ENCODE data around the gene PNPLA5.

The PNPLA5 gene

DNA sequence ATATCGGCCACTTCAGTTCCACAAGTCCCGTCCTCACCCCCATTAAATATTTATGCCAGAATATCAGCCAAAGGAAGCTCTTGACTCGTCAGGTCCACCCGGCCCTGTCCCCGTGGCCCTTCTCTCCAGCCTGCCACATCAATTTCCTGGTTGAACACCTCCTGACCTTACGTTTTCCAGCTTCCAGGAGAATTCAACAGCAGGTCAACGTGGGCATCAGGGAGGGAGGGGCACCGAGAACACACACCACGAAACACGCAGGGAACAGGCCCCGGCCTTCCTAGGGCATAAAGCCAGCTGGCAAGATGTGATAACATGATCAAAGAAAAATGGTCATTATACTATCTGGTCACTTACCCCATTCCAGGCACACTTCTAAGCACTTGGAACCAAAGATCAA lies 44.8 kb downstream of the PNPLA5 start:
- H3F3A ChIP-seq (ENCODE audit: low read depth): no peaks in the 10 kb centered on the region
- no peak overlapping the region for H3K4me3 ChIP-seq (ENCODE audit: low read length, poor library complexity, severe bottlenecking)
- no peaks in the 10 kb centered on the region for H3K36me3 ChIP-seq (ENCODE audit: insufficient read depth, low read length)
- TF ChIP-seq EZH2phosphoT487 (IDR thresholded peaks at IDR 0.05; ENCODE audit: borderline replicate concordance): no peak
- TF ChIP-seq, protein P1, sequence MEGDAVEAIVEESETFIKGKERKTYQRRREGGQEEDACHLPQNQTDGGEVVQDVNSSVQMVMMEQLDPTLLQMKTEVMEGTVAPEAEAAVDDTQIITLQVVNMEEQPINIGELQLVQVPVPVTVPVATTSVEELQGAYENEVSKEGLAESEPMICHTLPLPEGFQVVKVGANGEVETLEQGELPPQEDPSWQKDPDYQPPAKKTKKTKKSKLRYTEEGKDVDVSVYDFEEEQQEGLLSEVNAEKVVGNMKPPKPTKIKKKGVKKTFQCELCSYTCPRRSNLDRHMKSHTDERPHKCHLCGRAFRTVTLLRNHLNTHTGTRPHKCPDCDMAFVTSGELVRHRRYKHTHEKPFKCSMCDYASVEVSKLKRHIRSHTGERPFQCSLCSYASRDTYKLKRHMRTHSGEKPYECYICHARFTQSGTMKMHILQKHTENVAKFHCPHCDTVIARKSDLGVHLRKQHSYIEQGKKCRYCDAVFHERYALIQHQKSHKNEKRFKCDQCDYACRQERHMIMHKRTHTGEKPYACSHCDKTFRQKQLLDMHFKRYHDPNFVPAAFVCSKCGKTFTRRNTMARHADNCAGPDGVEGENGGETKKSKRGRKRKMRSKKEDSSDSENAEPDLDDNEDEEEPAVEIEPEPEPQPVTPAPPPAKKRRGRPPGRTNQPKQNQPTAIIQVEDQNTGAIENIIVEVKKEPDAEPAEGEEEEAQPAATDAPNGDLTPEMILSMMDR (conservative IDR thresholded peaks at IDR 0.05; ENCODE audit: low read length): no peak
- no peaks in the 10 kb centered on the region for H3K4me1 ChIP-seq (ENCODE audit: insufficient read depth, low read length, poor library complexity, severe bottlenecking)
- H2AFZ ChIP-seq (ENCODE audit: low read length): no peak overlapping the region
- H3K9ac ChIP-seq (ENCODE audit: low read depth, low read length, poor library complexity, severe bottlenecking): no peak overlapping the region
- no peaks in the 10 kb centered on the region for H3K9me3 ChIP-seq (ENCODE audit: insufficient read depth, low read depth, low read length)
- no peaks in the 10 kb centered on the region for H3K27me3 ChIP-seq (ENCODE audit: insufficient read depth, low read length, poor library complexity, severe bottlenecking)
- H3K9me2 ChIP-seq (replicated peaks; ENCODE audit: low read depth, low read length): no peaks in the 10 kb centered on the region
- H3K4me2 ChIP-seq (ENCODE audit: low read depth, low read length, poor library complexity, severe bottlenecking): no peak overlapping the region
- H4K20me1 ChIP-seq (ENCODE audit: insufficient read depth, low read length, poor library complexity, severe bottlenecking): no peaks in the 10 kb centered on the region
- no peaks in the 10 kb centered on the region for H3K79me2 ChIP-seq (ENCODE audit: insufficient read depth, low read length)

DNA sequence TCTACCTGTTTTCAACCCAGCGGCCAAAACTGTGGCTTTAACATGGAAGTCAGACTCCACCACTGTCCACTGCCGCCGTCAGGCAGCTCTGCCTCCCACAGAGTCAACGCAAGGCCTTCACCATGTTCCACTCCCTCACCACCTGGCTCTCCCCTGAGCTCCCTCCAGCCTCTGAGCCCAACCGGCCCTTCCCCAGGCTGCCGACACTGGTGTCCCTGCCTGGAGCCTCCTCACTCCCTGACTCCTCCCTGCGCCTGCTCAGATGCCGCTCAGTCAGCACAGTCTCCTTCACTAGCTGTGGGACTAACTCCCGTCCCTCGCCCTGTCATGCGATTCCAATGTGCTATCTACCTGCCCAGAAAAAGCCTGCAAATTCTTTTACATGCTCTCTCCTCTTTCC lies 45.8 kb downstream of the PNPLA5 start:
- no peaks in the 10 kb centered on the region for H3K36me3 ChIP-seq (ENCODE audit: insufficient read depth, low read length)
- H3F3A ChIP-seq (ENCODE audit: low read depth): no peaks in the 10 kb centered on the region
- no peaks in the 10 kb centered on the region for H3K4me1 ChIP-seq (ENCODE audit: insufficient read depth, low read length, poor library complexity, severe bottlenecking)
- H3K27me3 ChIP-seq (ENCODE audit: insufficient read depth, low read length, poor library complexity, severe bottlenecking): no peaks in the 10 kb centered on the region
- H3K9me3 ChIP-seq (ENCODE audit: insufficient read depth, low read depth, low read length): no peaks in the 10 kb centered on the region
- H3K9me2 ChIP-seq (replicated peaks; ENCODE audit: low read depth, low read length): no peaks in the 10 kb centered on the region
- H3K4me3 ChIP-seq (ENCODE audit: low read length, poor library complexity, severe bottlenecking): no peak overlapping the region
- H3K9ac ChIP-seq (ENCODE audit: low read depth, low read length, poor library complexity, severe bottlenecking): no peak overlapping the region
- H4K20me1 ChIP-seq (ENCODE audit: insufficient read depth, low read length, poor library complexity, severe bottlenecking): no peaks in the 10 kb centered on the region
- no peak overlapping the region for H3K4me2 ChIP-seq (ENCODE audit: low read depth, low read length, poor library complexity, severe bottlenecking)
- H2AFZ ChIP-seq (ENCODE audit: low read length): no peak overlapping the region
- TF ChIP-seq, protein P1 (conservative IDR thresholded peaks at IDR 0.05; ENCODE audit: low read length): no peak
- TF ChIP-seq EZH2phosphoT487 (IDR thresholded peaks at IDR 0.05; ENCODE audit: borderline replicate concordance): no peak
- H3K79me2 ChIP-seq (ENCODE audit: insufficient read depth, low read length): no peaks in the 10 kb centered on the region

DNA sequence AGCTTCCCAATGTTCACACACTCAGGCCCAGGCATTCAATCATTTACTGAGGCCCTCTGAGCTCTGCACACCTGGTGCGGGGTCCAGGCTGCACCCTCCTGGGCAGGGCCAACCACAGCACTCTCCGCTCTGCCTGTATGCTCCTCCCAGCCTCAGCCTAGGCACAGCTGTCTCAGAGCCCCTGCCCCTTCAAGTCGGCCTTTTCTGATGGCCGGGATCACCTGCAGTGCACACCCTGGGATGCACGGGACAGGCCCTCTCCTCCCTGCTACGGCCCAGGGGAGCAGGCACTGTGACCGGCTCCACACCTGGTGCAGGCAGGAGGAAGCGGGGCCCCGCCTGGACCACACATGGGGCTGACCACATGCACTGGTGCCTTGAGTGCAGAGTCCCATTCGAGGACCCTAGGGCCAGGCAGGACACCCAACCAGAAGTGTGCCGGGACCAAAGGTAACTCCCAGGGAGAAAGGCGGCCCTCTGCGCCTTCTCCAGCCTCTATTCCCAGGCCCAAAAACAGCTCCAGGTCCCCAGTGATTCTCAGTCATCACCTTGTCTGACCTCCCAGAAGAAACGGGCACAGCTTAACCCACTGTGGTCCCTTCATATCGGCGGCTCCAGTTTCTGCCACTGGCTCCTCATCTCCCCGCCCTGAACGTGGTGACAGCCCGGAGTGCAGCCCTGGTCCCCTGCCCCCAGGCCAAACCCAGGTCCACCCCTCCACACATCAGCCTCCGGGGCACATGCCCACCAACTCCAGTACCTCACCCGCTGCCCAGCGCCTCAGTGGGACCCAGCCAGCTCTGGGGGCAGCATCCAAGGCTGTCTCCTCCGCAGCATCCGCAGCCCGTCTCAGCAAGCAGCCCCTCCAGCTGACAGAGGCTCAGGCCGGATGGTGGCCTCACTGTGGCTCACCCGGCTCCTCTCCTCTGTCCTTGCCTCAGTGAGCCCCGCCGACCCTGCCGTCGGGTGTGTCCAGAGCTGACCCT lies 47.0 kb downstream of the PNPLA5 start:
- Histone ChIP-seq H4K20me1 (ENCODE audit: insufficient read depth, low read length, poor library complexity, severe bottlenecking) (no peaks in the 10 kb centered on the region), H3K9me2 (replicated peaks; ENCODE audit: low read depth, low read length) (no peaks in the 10 kb centered on the region), H3K27me3 (ENCODE audit: insufficient read depth, low read length, poor library complexity, severe bottlenecking) (no peaks in the 10 kb centered on the region), H3K9me3 (ENCODE audit: insufficient read depth, low read depth, low read length) (no peaks in the 10 kb centered on the region), H3K4me1 (ENCODE audit: insufficient read depth, low read length, poor library complexity, severe bottlenecking) (no peaks in the 10 kb centered on the region), H3K79me2 (ENCODE audit: insufficient read depth, low read length) (no peaks in the 10 kb centered on the region), H3K4me2 (ENCODE audit: low read depth, low read length, poor library complexity, severe bottlenecking) (no peak overlapping the region), H2AFZ (ENCODE audit: low read length) (no peak overlapping the region), H3K9ac (ENCODE audit: low read depth, low read length, poor library complexity, severe bottlenecking) (no peak overlapping the region), H3K4me3 (ENCODE audit: low read length, poor library complexity, severe bottlenecking) (no peak overlapping the region), H3K36me3 (ENCODE audit: insufficient read depth, low read length) (no peaks in the 10 kb centered on the region), H3F3A (ENCODE audit: low read depth) (no peaks in the 10 kb centered on the region)
- TF ChIP-seq, protein P1 (conservative IDR thresholded peaks at IDR 0.05; ENCODE audit: low read length): no peak
- no peak for TF ChIP-seq EZH2phosphoT487 (IDR thresholded peaks at IDR 0.05; ENCODE audit: borderline replicate concordance)

All from Loucy (cell line).